Tibial nerve (tissue), 4 donors: ENCODE data around the gene PAPPA2.

ENCODE experiments used
- CTCF ChIP-seq, 5 experiments: fragments of 200-600 bp in 3 of 5; fragments of 450-650 bp in 2 of 5; sonication (generic) in 3 of 5; IDR thresholded peaks; one replicate each; pipeline ENCODE4 v1.5.1; 2016 to 2019; ENCODE audit warnings: antibody characterized with exemption in 5 of 5, mild to moderate bottlenecking in 3 of 5, moderate library complexity in 2 of 5
- EP300 ChIP-seq, 2 donors: sonication (generic); formaldehyde crosslinking; IDR thresholded peaks; one replicate each; pipeline ENCODE4 v1.6.1; 2017; ENCODE audit warnings: antibody characterized with exemption in 2 of 2, mild to moderate bottlenecking in 1 of 2
- POLR2A ChIP-seq, 2 donors: fragments of 450-650 bp; IDR thresholded peaks; one replicate each; pipeline ENCODE4 v1.6.1; 2017; ENCODE audit warnings: antibody characterized with exemption in 2 of 2, mild to moderate bottlenecking in 2 of 2, moderate library complexity in 2 of 2

- TF ChIP-seq CTCF (IDR thresholded peaks at IDR 0.05): no peak
- TF ChIP-seq EP300 (IDR thresholded peaks at IDR 0.05): no peak
- TF ChIP-seq POLR2A (IDR thresholded peaks at IDR 0.05): no peak
Observed at GRCh38 chr1:176803042-176803441, 340.1 kb downstream of the PAPPA2 start.
